ENCODE data around the gene ABCF2. TPM values are rescaled to one million over a fixed set of nuclear protein-coding genes. Genes with fewer than 3 reads are reported as not detected.

ABCF2 gene
- polyA plus RNA-seq, 1 experiment: 62.5 TPM

GRCh38 chr7:151273651-151274390 lies 46.8 kb upstream of the ABCF2 start:
- CTCF ChIA-PET: interaction anchor here (0.9 to 1.2 kb wide), 3 partner anchors 19 to 42 kb away, joined by 3 read pairs; no protein-coding TSS in a partner anchor
- H3K27me3 ChIP-seq (ENCODE audit: control insufficient read depth, insufficient read depth, low read length): peaks cover 3% of the 10 kb centered on the region
- POLR2A ChIA-PET: no interaction called here
- no peak for TF ChIP-seq CTCF (IDR thresholded peaks at IDR 0.05; ENCODE audit: insufficient read depth, low read depth, low read length)
- H3K36me3 ChIP-seq (ENCODE audit: control insufficient read depth, insufficient read depth, low read length): no peaks in the 10 kb centered on the region
- no peak for DNase-seq (ENCODE audit: low read depth)
- no peak overlapping the region for H3K4me3 ChIP-seq (ENCODE audit: low read depth, low read length)

- Histone ChIP-seq H3K36me3 (ENCODE audit: control insufficient read depth, insufficient read depth, low read length) (no peaks in the 10 kb centered on the region), H3K27me3 (ENCODE audit: control insufficient read depth, insufficient read depth, low read length) (peaks cover 3% of the 10 kb centered on the region), H3K4me3 (ENCODE audit: low read depth, low read length) (no peak overlapping the region)
- ChIA-PET CTCF (interaction anchor here (0.9 to 1.2 kb wide), 3 partner anchors 18 to 43 kb away, joined by 3 read pairs; no protein-coding TSS in a partner anchor), POLR2A (no interaction called here)
- no peak for DNase-seq (ENCODE audit: low read depth)
- TF ChIP-seq CTCF (IDR thresholded peaks at IDR 0.05; ENCODE audit: insufficient read depth, low read depth, low read length): no peak
These were observed 45.9 kb upstream of the ABCF2 start for GRCh38 chr7:151272877-151273276.

- H3K27me3 ChIP-seq (ENCODE audit: control insufficient read depth, insufficient read depth, low read length): peaks cover 3% of the 10 kb centered on the region; the same call in 1 of the 2 replicates
- ChIA-PET CTCF (interaction anchor here (0.9 to 1.2 kb wide), 2 partner anchors 20 to 43 kb away, joined by 3 read pairs; no protein-coding TSS in a partner anchor), POLR2A (no interaction called here)
- no peak for TF ChIP-seq CTCF (IDR thresholded peaks at IDR 0.05; ENCODE audit: insufficient read depth, low read depth, low read length)
- no peaks in the 10 kb centered on the region for H3K36me3 ChIP-seq (ENCODE audit: control insufficient read depth, insufficient read depth, low read length)
- DNase-seq (ENCODE audit: low read depth): no peak
- H3K4me3 ChIP-seq (ENCODE audit: low read depth, low read length): no peak overlapping the region
These were observed 45.4 kb upstream of the ABCF2 start for GRCh38 chr7:151272405-151272804.

- TF ChIP-seq CTCF (IDR thresholded peaks at IDR 0.05; ENCODE audit: insufficient read depth, low read depth, low read length): no peak
- Histone ChIP-seq H3K36me3 (ENCODE audit: control insufficient read depth, insufficient read depth, low read length) (no peaks in the 10 kb centered on the region), H3K27me3 (ENCODE audit: control insufficient read depth, insufficient read depth, low read length) (peaks cover 3% of the 10 kb centered on the region; the same call in 1 of the 2 replicates), H3K4me3 (ENCODE audit: low read depth, low read length) (no peak overlapping the region)
- CTCF ChIA-PET: no interaction called here
- DNase-seq (ENCODE audit: low read depth): peak; percentile 22
- POLR2A ChIA-PET: no interaction called here
These were observed 44.8 kb upstream of the ABCF2 start for GRCh38 chr7:151271699-151272355.

- ChIA-PET POLR2A (interaction anchor here (0.5 kb wide), 1 partner anchor 17 kb away, joined by 4 read pairs; no protein-coding TSS in a partner anchor), CTCF (interaction anchor here (0.6 kb wide), 1 partner anchor 11 kb away, joined by 3 read pairs; no protein-coding TSS in a partner anchor)
- peaks cover 1% of the 10 kb centered on the region; the same call in 1 of the 2 replicates for H3K27me3 ChIP-seq (ENCODE audit: control insufficient read depth, insufficient read depth, low read length)
- no peak for TF ChIP-seq CTCF (IDR thresholded peaks at IDR 0.05; ENCODE audit: insufficient read depth, low read depth, low read length)
- no peak for DNase-seq (ENCODE audit: low read depth)
- H3K4me3 ChIP-seq (ENCODE audit: low read depth, low read length): no peak overlapping the region
- no peaks in the 10 kb centered on the region for H3K36me3 ChIP-seq (ENCODE audit: control insufficient read depth, insufficient read depth, low read length)
These were observed 42.5 kb upstream of the ABCF2 start for GRCh38 chr7:151269511-151269910.

All from BJ (cell line).